Activated effector memory CD4-positive, alpha-beta T cell treated with anti-CD3 and anti-CD28 coated beads, Interleukin-2, amount 50 U/mL, for 16 hours (primary cell): Measurements from ENCODE around the gene NPAS1.

Source experiments
- DNase-seq: peaks from one replicate; pipeline ENCODE4 v3.0.0-alpha.2; 2020

The NPAS1 gene

DNA sequence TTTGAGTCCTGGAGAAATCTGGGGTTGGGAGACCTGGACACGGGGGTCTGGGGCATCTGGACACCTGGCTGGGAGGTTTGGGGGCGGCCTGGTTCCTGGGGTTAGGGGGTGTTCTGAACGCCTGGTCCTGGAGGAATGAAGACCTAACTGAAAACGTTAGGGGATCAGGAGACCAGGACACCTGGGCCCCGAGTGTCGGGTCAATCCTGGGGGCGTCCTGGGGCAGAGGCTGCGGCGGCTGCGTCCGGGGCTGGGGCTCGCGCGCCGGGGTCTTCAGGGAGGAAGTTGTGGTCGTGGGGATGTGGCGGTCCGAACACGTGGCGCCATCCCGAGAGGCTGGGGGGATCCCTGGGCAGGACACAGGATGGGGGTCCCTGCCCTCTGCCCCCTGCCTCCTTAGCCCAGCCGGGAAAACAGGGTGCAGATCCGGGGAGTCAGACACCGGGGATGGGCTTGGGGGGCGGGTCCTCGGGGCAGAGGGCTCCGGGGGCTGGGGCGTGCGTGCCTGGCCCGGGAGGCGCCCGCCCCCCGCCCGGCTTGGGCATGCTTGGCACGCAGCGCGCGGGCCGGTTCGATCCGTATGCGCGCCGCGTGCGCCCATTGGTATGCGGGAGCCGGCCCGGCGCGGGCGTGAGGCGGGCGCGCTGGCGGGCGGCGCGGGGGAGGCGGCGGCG, 632 bp downstream of the NPAS1 start:
- no peak for DNase-seq

GRCh38 chr19:47020992-47021496, 1.4 kb downstream of the NPAS1 start:
- DNase-seq, result no peak

DNA sequence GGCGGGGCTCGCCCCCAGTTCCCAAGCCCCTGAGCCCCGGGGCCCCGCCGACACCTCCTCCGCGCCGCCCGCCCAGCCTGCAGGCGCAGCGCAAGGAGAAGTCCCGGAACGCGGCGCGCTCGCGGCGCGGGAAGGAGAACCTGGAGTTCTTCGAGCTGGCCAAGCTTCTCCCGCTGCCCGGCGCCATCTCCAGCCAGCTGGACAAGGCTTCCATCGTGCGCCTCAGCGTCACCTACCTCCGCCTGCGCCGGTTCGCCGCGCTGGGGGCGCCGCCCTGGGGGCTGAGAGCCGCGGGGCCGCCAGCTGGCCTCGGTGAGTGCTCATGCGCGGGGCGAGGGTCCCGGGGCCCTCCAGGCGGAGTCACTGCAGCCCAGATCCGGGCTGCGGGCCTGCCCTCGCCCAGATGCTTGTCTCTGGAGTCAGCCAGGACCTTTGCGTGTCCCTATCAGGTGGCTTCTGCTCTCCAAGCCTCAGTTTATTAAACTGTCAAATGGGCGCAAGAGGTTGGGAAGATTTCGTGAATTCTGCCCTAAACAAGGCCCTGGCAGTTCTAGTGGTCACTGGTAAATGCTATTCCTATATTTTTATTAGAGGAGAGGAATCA, 2.0 kb downstream of the NPAS1 start:
- DNase-seq, result no peak

DNA sequence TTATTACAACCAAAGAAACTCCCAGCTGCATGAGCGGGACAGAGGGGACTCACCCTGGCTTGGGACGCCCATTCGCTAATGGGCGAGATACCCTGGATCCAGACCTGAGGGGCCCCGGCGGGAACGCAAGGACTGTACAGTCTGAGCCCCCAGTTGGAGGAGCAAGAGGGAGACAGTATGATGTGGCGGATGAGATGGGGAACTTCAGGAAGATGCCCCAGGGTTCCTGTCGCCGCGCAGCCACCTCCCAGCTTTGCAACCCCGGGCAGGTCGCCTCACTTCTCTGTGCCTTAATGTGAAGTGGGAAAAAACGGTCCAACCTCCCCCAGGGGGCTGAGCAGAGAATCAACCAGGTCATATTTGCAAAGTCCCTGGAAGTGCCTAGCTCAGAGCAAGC, 2.5 kb downstream of the NPAS1 start:
- DNase-seq, result no peak

DNA sequence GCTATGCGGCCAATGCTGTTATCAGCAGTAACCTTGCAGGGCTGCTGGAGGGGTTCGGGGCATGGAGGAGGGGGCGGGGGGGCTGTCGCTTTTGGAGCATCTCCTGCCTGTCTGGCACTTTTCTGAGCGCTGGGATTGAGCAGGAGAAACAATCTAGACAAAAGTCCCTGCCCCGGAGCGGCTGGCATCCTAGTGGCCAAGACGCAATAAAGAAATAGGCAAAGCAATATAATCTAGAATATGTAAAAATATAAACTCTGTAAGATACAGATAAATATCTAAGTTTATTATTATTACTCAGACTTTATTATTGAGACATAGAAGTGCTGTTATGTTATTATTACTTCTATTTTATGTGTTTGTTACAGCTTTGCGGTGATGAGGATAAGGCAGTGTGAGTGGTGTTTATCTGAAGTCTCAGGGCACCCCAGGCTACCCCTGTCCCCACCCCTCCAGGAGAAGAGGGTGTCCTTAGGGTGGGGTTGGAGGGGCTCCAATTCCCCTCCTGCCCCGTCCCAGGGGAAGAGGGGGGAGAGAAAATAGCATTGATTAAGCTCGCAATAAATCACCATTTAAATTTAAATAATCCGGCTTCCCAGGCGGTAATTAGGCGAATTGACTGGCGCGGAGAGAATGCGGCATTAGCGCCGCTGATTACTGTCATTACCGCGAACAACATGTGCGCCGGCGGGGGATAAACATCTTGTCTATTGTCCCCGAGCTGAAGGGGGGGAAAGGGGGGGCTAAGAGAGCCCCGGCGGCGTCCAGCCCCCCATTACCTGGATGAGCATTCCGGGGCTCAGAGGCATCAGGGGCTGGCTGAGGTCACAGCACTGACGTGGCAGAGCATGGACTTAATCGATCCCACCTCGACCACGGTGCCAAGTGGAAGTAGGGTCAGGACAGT, 3.2 kb downstream of the NPAS1 start:
- DNase-seq, result no peak

DNA sequence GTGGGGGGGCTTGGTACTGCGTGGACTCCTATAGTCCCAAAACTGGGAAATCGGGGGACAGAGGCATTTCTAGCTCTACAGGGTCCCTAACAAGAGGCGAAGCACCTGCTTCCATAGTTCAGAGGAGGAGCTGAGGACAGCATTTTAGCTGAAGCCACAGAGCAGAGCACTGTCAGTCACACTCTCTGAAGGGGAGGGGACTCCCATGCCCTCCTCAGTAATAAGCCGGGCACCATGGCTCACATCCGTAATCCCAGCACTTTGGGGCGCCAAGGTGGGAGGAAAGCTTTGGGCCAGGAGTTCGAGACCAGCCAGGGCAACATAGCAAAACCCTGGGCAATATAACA, 3.8 kb downstream of the NPAS1 start:
- no peak for DNase-seq

DNA sequence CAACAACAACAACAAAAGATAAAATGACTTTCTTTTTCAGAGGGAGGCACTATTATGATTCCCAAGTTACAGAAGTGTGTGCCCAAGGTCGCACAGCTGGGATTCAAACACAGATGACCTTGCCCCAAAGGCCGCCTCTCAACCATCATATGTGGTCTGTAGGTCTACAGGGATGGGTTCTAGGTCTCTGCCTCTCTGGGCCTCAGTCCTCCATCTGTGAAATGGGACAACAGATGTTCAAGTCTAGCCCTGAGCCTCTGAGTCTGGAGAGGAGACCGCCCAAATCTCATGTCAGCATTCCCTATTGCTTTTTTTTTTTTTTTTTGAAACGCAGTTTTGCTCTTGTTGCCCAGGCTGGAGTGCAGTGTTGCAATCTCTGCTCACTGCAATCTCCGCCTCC, 4.9 kb downstream of the NPAS1 start:
- DNase-seq, result no peak

- DNase-seq, result no peak
These were observed 6.5 kb downstream of the NPAS1 start for GRCh38 chr19:47026156-47026555.

DNA sequence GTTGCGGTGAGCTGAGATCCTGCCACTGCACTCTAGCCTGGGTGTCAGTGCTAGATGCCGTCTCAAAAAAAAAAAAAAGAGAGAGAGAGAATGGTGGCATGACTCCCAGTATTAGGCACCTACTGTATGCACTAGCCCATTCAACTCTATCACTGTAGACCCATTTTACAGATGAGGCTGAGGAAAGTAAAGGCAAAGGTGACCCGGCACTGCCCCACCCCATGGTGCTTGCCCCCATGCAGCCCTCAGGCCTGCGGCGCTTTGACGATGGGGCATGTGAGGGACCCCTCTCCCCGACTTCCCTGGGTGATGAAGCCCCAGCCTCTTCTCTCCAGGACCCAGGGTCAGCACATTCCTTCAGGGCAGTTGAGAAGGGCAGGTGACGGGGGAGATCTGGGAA, 7.3 kb downstream of the NPAS1 start:
- DNase-seq, result no peak

DNA sequence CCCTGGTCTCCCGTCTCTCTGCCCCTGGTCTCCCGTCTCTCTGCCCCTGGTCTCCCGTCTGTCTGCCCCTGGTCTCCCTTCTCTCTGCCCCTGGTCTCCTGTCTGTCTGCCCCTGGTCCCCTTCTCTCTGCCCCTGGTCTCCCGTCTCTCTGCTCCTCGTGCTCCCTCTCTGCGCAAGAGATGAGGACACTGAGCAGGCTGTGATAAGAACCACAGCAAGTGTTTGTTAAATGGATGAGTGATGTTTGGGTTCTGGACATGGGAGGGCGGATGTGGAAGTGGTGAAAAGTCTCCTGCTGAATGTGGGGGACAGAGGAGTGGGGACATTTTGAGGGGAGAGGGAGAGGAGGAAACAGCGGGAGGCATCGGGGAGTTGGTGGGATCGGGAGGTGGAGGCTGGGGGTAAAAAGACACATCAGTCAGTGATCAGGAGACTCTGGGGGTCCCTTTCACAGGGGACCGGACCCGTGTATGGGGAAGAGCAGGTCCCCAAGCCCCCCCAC, 8.0 kb downstream of the NPAS1 start:
- DNase-seq, result no peak

- DNase-seq, result no peak
These were observed 8.6 kb downstream of the NPAS1 start for GRCh38 chr19:47028195-47028601.

DNA sequence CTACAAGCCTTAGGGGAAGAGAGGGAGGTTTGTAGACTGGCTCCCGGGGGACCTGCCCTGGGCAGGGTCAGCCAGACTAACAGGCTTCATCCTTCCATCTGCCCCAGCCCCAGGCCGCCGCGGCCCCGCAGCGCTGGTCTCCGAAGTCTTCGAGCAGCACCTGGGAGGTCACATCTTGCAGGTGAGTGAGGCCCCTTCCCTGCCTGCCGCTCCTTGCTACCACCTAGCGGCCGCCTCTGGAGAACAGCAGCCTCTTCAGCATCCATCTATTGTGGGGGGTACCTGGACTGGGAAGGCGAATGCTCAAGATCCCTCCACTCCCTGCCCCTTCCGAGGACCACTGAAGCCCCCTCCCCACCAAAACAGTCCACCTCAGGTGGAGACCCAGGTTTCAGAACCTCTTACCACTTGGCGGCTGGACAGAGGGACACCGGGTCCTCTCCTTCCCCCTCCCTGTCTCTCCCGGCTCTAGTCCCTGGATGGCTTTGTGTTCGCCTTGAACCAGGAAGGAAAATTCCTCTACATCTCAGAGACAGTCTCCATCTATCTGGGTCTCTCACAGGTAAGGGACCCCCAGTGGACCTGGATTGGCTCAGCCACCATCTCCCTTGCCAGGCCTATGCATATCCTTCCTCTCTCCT, 12.7 kb downstream of the NPAS1 start:
- DNase-seq, result peak; percentile 88

GRCh38 chr19:47035127-47036096, 15.8 kb downstream of the NPAS1 start:
- DNase-seq, result peak; percentile 99

GRCh38 chr19:47036097-47036651, 16.5 kb downstream of the NPAS1 start:
- no peak for DNase-seq

DNA sequence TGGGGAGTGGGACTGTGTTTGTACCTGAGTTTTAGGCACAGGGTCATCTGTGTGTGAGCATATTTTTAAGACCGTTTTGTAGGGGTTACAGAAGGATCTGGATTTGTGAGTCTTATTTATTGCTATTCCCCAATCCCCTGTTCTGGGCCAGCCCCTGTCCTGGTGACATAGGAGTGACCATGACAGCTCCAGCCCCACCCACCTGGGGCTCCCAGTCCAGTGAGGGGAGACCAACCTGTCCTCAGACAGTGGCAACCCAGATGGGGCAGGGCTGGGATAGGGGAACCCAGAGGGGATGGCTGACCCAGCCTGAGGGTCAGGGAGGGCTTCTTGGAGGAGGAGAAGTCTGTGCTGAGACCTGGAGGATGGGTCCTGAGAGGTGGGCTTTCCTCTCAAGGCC, 18.1 kb downstream of the NPAS1 start:
- no peak for DNase-seq

- DNase-seq, result no peak
These were observed 19.7 kb downstream of the NPAS1 start for GRCh38 chr19:47039239-47039874.

DNA sequence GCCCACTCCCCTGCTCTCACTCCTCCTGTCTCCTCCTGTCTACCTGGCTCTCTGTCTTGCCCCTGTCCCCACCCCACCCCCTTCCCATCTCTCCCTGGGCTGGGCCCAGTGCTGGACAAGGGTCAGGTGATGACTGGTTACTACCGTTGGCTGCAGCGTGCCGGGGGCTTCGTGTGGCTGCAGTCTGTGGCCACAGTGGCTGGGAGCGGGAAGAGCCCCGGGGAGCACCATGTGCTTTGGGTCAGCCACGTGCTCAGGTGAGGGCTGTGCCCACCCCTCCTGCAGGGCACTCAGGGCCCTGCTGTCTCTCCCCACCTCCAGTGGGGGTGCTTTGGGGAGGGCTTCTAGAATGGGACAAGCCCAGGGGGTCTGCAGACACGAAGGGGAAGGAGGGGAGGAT, 21.2 kb downstream of the NPAS1 start:
- DNase-seq, result no peak

DNA sequence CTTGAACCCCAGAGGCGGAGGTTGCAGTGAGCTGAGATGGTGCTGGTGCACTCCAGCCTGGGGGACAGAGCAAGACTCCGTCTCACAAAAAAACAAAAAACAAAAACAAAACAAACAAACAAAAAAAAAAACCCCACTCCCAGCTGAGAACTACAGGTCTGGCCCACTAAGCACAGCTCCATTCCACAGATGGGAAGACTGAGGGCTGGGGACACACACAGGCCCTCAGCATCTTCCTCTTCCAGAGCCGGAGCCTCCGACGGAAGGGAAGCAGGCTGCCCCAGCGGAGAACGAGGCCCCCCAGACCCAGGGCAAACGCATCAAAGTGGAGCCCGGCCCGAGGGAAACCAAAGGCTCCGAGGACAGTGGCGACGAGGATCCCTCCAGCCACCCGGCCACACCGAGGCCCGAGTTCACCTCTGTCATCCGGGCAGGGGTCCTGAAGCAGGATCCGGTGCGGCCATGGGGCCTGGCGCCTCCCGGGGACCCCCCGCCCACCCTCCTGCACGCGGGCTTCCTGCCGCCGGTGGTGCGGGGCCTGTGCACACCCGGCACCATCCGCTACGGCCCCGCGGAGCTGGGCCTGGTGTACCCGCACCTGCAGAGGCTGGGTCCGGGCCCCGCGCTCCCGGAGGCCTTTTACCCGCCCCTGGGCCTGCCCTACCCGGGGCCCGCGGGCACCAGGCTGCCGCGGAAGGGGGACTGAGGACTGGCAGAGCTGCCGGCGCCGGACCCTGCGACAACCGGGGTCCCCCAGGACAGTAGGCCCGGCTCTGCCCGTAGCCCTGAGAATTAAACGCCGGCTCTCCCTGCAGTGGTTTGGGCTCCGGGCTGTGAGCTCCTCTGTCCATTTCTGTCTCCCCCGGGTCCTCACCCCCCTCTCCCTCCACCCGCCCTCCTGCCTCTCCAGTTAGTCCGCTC, 25.6 kb downstream of the NPAS1 start:
- no peak for DNase-seq

GRCh38 chr19:47045867-47046470, 26.3 kb downstream of the NPAS1 start:
- no peak for DNase-seq
